GM21528 (cell line): ENCODE results near the gene IRGQ.
"Not testable (repeated sequence)": the region's sequence is repeated elsewhere in the genome, so short reads cannot be mapped to it uniquely, and the experiment has no call there.

Experiments used
- ATAC-seq: cut with Tn5 transposase; IDR thresholded peaks from one replicate; pipeline ENCODE4 v1.9.1; 2021; ENCODE audit warnings: mild to moderate bottlenecking, moderate library complexity; ENCODE audit not compliant: unreplicated experiment, low FRiP score

Gene IRGQ

DNA sequence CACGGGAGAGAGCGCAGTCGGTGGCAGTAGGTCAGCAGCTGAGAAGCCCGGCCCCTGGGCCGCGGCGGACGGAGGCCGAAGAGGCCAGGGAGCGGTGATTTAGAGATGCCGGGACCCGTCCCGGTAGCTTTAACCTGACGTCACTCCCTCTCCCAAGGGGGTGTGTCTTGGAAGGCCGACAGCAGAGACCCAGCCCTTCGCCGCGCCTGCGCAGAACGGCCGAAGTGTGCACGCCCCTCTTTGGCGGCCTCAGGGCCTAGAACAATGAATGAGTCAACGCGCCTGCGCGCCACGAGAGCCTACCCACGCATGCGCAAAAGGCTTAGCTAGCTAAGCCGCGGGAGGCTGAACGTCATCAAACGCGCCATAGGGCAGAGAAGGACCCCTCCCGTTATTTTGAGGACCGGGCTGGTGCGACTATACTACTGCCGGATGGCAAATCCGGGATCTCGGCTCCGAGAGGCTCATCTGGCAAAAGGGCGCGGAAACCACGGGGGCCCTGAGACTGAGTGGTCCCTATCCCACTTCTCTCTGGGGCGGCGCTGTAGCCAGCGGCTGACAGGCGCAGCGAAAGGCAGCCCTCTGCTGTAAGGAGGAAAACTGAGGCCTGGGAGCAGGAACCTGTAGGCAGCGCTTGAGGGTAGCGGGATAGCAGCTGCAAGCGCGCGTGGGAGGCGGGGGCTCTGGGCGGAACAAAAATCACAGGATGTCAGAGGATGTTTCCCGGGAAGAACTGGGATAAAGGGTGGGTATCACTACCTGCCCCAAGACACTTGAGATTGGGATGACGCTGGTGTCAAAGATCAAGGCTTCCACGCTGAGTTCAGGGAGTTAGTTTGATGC, at the start of gene IRGQ, which contains the start of gene ZNF576:
Gene IRGQ, minus strand, starts transcription at position 136 of the 843 bp plus-strand sequence. CDS start 796 bp downstream, outside the sequence.
Gene ZNF576, plus strand, starts transcription at position 597 of the 843 bp plus-strand sequence. CDS start 514 bp downstream, outside the sequence.
- ATAC-seq, result peak; percentile 79

- no peak for ATAC-seq
These were observed 48.2 kb upstream of the IRGQ start for GRCh38 chr19:43644181-43644580.

GRCh38 chr19:43643326-43643725, 47.4 kb upstream of the IRGQ start:
- no peak for ATAC-seq

DNA sequence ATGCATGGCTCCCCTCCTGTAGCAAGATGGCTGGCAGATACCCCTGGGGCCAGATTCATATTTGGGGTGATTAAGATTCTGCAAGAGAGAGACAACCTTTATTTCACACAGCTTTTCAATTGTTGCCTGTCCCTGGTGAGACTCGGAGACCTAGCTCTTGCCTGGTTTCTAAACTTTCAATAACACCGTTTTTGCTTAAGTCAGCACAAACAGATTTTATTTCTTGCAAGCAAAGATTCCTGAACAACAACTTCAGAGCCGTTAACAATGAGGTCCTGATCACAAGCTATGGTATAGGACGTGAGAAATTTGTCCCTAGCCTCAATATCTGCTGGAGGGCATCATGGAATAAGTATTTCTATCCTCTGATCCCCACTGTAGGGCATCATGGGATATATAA, 46.6 kb upstream of the IRGQ start:
- ATAC-seq, result no peak

GRCh38 chr19:43641333-43641732, 45.4 kb upstream of the IRGQ start:
- no peak for ATAC-seq

GRCh38 chr19:43640424-43640757, 44.5 kb upstream of the IRGQ start:
- ATAC-seq, result no peak

- no peak for ATAC-seq
These were observed 43.8 kb upstream of the IRGQ start, which contains the start of gene CADM4 for GRCh38 chr19:43639519-43640423. TSS of gene CADM4 (minus strand) at chr19:43639850. CDS start at chr19:43639790, 60 bp downstream.

- ATAC-seq, result no peak
These were observed 43.1 kb upstream of the IRGQ start for GRCh38 chr19:43638995-43639518.

GRCh38 chr19:43638214-43638994, 42.5 kb upstream of the IRGQ start:
- ATAC-seq, result no peak

DNA sequence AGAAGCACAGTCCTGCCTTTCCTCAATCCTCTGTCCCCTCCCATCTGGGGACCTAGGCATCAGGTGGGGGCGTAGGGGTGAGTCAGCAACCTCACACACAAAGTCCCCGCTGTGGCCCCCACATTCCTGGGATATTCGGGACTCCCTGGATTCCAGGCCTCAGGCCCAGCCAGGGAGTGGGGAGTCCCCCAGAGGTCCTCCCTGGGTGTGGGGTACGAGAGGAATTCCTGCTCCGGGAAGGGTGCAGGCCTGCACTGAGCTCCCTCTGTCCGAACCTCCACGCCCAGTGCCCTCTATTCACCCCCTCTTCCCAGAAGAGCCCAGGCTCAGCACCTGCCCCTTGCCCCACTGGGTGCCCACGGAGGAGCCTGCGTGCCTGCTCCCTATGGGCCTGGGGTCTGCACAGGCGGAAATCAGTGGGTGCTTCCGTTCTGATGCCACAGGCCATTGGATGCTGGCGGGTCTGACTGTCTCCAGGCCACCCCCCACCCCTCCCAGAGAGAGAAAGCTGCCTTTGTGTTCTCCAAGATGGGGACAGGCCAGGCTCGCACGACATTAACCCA, 40.3 kb upstream of the IRGQ start:
- ATAC-seq, result no peak

GRCh38 chr19:43635561-43635940, 39.6 kb upstream of the IRGQ start:
- ATAC-seq, result not testable (repeated sequence)

DNA sequence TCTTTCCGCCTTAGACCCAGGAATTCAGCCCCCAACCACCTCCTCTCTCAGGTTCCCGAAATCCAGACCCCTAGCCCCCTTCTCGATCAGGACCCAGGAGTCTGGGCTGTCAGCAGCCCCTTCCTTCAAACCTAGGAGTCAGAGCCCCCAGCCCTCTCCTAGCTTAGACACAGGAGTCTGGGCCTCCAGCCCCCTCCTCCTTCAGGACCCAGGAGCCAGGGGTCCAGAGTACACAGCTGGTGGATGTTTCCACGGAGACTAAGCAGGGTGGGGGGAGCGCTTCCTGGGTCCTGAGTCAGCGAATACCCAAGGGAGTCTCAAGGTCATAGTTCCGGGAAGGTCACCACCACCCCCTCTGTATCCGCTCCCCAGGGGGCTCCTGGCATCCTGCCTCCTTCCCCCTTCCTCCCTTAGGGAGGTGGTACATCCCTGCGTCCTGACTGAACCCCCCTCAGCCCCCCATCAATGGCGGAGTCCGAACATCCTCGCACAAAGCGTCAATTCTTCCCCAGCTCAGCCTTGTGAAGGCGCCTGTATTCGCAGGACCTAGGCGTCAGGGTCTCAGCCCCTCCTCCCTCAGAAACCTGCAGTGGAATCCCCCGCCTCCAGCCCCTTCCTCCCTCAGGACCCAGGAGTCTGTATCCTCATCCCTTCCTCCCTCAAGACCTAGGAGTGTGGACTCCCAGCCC, 39.1 kb upstream of the IRGQ start:
- no peak for ATAC-seq

DNA sequence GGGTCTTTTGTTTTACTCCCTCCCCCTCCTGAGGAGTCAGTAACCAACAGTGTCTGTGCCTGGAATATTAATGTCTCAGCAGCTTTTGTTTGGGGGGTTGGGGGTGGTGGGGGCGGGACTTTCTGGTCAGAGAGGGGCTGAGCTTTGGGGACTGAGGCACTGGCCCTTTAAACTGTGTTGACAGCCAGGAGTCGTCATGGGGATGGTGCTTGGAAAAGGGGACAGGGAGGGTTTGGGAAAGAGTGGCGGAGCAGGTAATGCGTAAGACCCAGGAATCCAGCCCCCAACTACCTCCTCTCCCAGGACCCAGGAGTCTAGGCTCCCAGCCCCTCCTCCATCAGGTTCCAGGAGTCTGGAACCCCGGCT, 38.6 kb upstream of the IRGQ start:
- ATAC-seq, result no peak

GRCh38 chr19:43634068-43634467, 38.1 kb upstream of the IRGQ start:
- no peak for ATAC-seq

DNA sequence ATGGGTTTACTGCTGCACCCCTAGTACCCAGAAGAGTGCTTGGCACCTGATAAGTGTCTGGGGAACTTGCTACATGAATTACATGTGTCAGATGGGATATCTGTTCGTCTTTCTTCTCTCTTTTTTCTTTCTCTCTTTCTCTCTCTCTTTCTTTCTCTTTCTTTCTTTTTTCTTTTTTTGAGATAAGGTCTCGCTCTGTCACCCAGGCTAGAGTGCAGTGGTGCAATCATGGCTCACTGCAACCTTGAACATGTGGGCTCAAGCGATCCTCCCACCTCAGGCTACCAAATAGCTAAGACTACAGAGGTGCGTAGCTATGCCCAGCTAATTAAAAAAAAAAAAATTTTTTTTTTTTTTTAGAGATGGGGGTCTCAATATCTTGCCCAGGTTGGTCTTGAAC, 37.6 kb upstream of the IRGQ start:
- no peak for ATAC-seq

DNA sequence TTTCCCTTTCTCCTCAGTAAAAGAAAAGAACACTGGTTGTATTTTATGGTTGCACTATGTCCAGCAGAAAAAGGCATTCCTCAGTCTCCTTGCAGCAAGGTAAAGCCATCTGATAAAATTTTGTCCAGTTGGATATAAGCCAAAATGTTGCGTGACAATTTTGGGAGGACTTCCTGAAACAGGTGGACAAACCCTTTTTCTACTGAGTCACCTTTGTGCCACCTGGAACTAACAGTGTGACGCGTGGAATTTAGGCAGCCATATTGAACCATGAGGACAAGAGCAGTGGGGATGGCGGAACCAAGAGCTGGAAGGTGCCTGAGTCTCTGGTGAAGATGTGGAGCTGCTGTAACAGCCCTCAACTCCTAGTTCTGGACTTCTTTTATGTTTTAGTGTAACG, 35.6 kb upstream of the IRGQ start:
- ATAC-seq, result no peak

- ATAC-seq, result no peak
These were observed 32.9 kb upstream of the IRGQ start for GRCh38 chr19:43628646-43629326.

DNA sequence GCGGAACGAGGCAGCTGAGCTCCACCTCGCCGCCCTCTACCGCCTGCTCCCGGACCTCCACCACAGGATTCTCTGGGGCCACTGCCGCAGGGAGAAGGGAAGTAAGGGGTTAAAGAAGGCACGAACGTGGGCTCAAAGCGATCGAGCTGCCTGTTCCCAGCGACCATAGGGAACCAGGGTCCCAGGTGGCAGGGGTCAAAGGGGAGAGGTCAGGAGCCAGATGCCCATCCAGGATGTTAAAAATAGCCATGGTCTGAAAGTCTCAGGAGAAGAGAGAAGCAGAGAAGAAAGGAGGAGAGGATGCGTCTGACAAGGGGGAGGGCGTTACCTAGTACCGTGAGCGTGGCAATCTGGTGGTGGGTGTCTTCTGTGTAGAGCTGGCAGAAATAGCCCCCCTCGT, 30.9 kb upstream of the IRGQ start:
- no peak for ATAC-seq
